GM13977 (cell line): Measurements from ENCODE around the gene PAPPA.

Experiments
- DNase-seq: peaks from one replicate; pipeline ENCODE4 v3.0.0; 2012; ENCODE audit warnings: low spot score
- CTCF ChIP-seq: IDR thresholded peaks from 2 replicates; pipeline ENCODE4 v1.5.1; 2012; ENCODE audit warnings: mild to moderate bottlenecking, control low read depth; ENCODE audit not compliant: insufficient read depth; ENCODE audit errors: extremely low read depth, missing control alignments
- in situ Hi-C: fragments of 300-500 bp; cut with MboI; formaldehyde crosslinking; loops from one replicate; pipeline ENCODE4 v1.12.0; 2022; ENCODE audit warnings: low sequenced_read_pairs, low pct_unique_long_range_greater_than_20kb, mixed read lengths, inconsistent platforms; ENCODE audit not compliant: unreplicated experiment

PAPPA gene

DNA sequence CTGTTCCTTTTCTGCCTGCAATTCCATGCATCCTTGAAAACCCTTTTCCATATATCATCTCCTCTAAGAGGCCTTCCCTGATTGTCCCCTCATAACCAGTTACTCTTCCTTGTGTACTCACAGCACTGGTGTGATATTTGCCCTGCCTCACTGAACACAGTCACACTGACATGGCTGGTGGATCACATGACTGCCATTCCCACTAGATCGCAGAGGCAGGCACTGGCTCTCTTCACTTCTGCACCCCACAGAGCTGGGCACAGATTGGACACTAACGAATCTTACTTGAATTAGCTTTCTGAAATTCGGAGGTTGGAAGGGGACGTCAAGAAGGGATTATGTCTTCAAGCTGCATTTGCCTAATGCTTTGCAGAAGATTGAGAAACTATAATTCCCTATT, 208.0 kb downstream of the PAPPA start:
- in situ Hi-C loops, result no loop called here
- no peak for TF ChIP-seq CTCF
- DNase-seq, result no peak

DNA sequence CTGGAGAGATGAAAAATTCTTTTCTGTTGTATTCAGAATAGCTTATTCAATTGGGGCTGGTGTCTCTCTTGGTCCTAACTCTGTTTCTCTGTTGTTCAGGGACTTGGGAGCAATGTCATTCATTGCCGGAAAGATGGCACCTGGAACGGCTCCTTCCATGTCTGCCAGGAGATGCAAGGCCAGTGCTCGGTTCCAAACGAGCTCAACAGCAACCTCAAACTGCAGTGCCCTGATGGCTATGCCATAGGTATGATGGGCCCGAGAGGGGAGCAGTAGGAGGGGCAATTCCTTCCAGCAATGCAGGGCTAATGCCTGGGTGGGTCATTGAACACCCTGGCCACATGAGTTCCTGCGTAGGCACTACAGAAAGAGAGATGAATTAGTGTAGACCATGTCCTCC, 208.9 kb downstream of the PAPPA start:
- no peak for TF ChIP-seq CTCF
- in situ Hi-C loops, result no loop called here
- no peak for DNase-seq

DNA sequence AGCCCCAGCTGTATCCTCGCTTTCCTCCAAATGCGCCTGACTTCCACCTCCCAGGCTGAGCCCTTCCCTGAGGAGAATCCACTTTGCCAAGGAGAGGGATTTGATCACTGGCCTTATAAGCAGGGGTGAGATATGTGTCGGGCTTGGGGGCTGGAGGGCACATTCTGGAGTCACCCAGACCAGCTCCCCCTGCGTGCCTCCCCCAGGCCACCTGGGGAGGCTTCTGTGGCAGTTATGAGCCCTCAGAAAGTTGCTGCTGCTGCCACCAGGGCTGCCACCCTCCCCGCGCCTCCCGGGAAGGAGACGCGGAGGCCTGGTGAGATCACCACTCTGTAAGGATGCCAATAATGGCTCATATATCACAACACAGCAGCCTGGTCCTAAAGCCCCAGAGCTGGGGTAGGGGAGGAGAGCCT, 211.5 kb downstream of the PAPPA start:
- no peak for DNase-seq
- TF ChIP-seq CTCF, result no peak
- in situ Hi-C loops, result no loop called here

DNA sequence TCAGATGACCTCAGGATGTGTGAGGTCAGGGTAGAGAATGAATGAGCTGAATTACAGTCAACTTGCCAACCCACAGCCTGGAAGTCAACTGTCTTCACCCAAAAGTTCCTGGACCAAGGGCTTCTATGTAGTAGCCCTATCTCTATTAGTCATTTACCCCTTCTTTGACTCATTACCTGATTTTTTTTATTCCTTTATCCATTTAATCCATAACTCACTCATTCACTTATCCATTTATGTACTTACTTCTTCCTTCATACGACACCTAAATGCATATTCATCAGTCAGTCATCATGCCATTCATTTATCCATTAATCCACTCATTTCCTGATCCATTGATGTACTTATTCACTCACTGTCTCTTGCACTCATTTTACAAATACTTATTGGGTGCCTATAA, 212.7 kb downstream of the PAPPA start:
- in situ Hi-C loops, result no loop called here
- TF ChIP-seq CTCF, result no peak
- DNase-seq, result no peak

DNA sequence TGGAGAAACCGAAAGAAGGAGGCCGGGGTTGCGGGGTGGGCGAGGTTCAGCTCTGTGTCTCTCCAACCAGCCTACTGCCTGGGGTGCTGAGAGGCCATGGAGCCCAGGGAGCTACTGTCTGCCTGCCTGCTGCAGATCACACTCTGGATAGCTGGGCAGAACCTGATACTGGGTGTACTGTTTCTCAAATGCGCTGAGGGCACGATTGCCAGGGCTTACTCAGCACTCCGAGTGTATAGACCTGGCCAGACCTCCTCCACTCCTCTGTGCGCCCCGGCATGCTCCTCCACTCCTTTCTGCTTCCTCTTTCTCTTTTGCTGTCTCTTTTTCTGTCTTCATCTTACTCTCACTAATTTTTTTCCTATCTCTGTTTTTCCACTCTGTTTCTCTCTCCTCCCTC, 215.1 kb downstream of the PAPPA start:
- DNase-seq, result no peak
- in situ Hi-C loops, result no loop called here

GRCh38 chr9:116369706-116370105, 216.1 kb downstream of the PAPPA start:
- no peak for DNase-seq
- TF ChIP-seq CTCF, result no peak
- in situ Hi-C loops, result no loop called here

More for the DNA sequence above, 215.1 kb downstream of the PAPPA start:
- TF ChIP-seq CTCF, result no peak

- in situ Hi-C loops, result no loop called here
- no peak for TF ChIP-seq CTCF
- no peak for DNase-seq
Measured at GRCh38 chr9:116370556-116370955, 217.0 kb downstream of the PAPPA start.
